Duodenal mucosa (tissue), 2 donors: ENCODE measurements around the gene MGA.

Source experiments
- H3K27ac ChIP-seq: one replicate; pipeline ENCODE4 v1.7.0; 2013; ENCODE audit warnings: low read depth, low read length
- H3K27me3 ChIP-seq, 2 donors: one replicate each; pipeline ENCODE4 v1.7.0; 2013; ENCODE audit warnings: low read length in 2 of 2, control low read depth in 1 of 2; ENCODE audit not compliant: insufficient read depth in 2 of 2, control insufficient read depth in 1 of 2
- H3K36me3 ChIP-seq, 2 donors: one replicate each; pipeline ENCODE4 v1.7.0; 2013; ENCODE audit warnings: low read length in 2 of 2, control low read depth in 1 of 2; ENCODE audit not compliant: insufficient read depth in 2 of 2, control insufficient read depth in 1 of 2
- H3K4me1 ChIP-seq, 2 donors: one replicate each; pipeline ENCODE4 v1.7.0; 2013; ENCODE audit warnings: low read length in 2 of 2, control low read depth in 1 of 2; ENCODE audit not compliant: insufficient read depth in 2 of 2, control insufficient read depth in 1 of 2
- H3K4me3 ChIP-seq, 2 donors: one replicate each; pipeline ENCODE4 v1.7.0; 2013; ENCODE audit warnings: low read length in 2 of 2, low read depth in 1 of 2
- H3K9ac ChIP-seq, 2 donors: one replicate each; pipeline ENCODE4 v1.7.0; 2013; ENCODE audit warnings: low read length in 2 of 2, low read depth in 1 of 2
- H3K9me3 ChIP-seq, 2 donors: one replicate each; pipeline ENCODE4 v1.7.0; 2013; ENCODE audit warnings: low read length in 2 of 2, control low read depth in 1 of 2; ENCODE audit not compliant: control insufficient read depth in 1 of 2

Gene MGA

DNA sequence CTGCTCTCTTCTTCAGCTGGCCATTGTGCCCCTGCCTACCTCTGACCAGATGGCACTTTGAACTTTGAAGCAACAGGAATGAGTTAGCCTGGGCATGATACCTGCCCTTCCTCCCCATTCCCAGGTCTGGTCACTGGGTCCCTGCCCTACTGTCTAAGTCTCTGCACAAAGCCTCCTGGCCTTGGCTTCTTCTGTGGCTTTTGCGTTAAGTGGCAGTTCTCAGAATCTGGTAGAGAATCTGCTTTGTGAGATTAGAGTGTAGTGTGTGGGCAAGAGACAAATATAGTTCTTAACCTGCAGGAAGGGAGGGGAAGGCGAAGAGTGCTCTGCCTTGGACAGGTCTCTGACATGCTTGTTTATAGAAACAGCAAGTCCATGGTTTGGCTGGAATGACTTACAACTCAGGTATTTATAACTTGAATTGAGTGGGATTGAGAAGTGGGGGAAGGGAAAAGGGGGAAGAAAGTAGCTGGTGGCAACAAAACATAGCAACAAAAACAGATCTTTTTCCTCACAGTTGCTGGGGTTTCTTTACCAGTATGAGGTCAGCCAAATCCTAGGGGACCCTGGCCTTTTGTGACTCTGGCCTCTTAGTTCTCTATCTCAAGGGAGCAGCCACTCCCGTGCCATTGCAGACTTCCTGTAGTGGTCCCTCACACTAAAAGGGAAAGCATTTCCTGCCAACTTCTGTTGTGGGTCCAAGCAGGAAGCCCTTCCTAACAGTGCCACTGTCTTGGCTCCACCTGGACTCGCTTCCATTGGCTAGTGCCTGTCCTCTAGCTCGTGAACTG lies 130.7 kb downstream of the MGA start:
- Histone ChIP-seq H3K4me3 (peak overlapping the region in 1 of 2 donors; percentile 31), H3K4me1 (peaks cover 37 to 41% of the 10 kb centered on the region in 2 donors), H3K9me3 (no peaks in the 10 kb centered on the region), H3K9ac (no peak overlapping the region), H3K27me3 (no peaks in the 10 kb centered on the region), H3K27ac (peak overlapping the region; percentile 0), H3K36me3 (no peaks in the 10 kb centered on the region)

DNA sequence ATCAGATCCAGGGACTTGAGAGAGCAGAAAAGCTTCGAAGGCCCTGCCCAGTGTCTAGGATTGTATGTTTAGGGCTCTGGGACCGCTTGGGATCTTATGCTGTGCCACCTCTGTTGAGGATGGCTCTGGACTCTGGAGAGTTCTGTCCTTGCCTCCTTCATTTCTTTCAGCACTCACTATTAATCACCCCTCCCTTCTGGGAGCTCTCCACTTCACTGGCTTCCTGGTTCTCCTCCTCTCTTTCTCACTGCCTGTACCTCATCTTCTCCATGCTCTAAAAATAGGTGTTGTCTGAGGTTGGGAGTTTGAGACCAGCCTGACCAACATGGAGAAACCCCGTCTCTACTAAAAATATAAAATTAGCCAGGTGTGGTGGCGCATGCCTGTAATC lies 131.3 kb downstream of the MGA start:
- Histone ChIP-seq H3K27me3 (no peaks in the 10 kb centered on the region), H3K9me3 (no peaks in the 10 kb centered on the region), H3K36me3 (no peaks in the 10 kb centered on the region), H3K9ac (no peak overlapping the region), H3K4me1 (peaks cover 40 to 42% of the 10 kb centered on the region in 2 donors), H3K27ac (no peak overlapping the region), H3K4me3 (peak overlapping the region in 1 of 2 donors; percentile 31)

DNA sequence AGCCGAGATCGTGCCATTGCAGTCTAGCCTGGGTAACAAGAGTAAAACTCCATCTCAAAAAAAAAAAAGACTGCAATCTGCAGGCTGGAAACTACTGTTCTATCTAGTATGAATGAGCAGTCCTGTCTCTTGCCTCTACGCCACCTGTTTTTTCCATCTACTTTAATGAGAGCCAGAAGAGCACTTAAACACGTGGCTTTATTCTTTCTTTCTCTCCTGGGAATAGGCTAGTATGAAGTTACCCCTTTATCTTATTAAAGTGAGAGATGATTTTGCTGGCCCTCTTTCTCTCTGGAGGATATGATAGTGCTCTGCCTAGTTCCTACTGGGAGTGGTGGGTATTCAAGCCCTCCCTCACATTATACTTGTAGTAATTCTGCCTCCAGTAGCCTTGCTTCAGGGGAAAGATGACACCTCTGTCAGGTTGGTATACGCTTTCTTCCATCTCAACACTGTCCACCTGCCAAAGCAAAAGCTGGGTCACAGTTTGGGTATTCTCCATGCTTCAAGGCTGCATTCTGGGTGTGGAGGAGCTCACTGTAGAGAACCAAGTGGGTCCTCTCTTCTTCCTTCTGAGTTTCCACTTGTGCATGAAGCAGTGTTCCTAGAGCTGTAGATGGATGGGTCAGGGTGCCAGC lies 131.9 kb downstream of the MGA start:
- no peaks in the 10 kb centered on the region for H3K9me3 ChIP-seq
- no peak overlapping the region for H3K27ac ChIP-seq
- no peaks in the 10 kb centered on the region for H3K27me3 ChIP-seq
- no peak overlapping the region for H3K4me3 ChIP-seq
- H3K4me1 ChIP-seq: peaks cover 40 to 44% of the 10 kb centered on the region in 2 donors
- no peak overlapping the region for H3K9ac ChIP-seq
- H3K36me3 ChIP-seq: no peaks in the 10 kb centered on the region

DNA sequence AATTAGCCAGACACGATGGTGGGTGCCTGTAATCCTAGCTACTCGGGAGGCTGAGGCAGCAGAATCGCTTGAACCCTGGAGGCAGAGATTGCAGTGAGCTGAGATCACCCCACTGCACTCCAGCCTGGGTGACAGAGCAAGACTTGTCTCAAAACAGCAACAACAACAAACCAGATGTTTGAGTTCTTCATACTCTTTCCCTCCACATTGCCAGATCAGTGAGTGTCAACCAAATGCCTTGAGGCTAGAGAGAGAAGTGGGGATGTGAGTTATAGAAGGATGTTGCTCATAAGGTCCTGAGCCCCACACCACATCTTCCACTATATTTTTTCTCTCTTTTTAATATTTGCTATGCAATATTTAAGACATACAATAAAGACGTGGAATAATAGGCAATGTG lies 133.9 kb downstream of the MGA start:
- Histone ChIP-seq H3K9ac (no peak overlapping the region), H3K36me3 (no peaks in the 10 kb centered on the region), H3K4me3 (no peak overlapping the region), H3K27ac (no peak overlapping the region), H3K4me1 (peaks cover 40 to 42% of the 10 kb centered on the region in 2 donors), H3K9me3 (no peaks in the 10 kb centered on the region), H3K27me3 (no peaks in the 10 kb centered on the region)

DNA sequence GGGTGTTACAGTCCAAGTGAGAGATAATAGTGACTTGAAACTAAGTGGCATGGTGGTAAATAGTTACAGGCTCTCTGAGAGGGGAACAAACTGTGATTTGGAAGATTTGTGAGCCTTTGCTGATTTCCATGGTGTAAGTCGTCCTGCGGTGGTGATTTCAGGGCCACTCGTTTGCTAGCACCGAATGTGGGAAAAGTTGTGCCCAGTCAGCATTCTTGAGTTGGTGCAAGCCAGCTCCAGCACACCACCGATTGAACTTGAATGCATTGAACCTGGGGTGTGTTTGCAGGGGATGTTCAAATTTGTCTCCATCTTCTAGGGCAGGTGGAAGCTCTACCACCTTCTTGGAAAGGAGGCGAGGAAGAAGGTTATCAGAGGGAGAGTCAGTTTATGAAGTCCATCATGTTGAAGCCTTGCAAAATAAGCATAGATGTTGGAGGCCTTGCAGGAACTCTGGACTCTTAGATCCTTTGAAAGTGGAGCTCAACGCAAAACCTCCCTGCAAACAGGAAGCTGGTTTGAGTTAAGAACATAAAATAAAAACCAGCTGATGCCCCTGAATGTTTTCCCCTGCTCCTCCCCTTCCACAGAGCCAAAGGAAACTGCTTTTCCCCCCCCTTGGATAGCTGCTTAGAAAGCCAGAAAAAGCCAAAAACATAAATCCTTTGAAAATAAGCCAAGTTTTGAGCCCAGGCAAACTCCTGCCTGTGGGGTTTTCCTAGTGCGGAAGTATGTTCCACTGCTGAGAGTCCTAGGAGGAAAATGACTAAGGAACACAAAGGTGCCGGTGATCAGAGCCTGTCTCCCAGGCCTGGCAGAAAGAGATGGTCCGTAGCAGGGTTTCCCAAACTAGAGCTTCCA lies 136.0 kb downstream of the MGA start:
- Histone ChIP-seq H3K36me3 (peaks cover 0 to 6% of the 10 kb centered on the region in 2 donors), H3K4me1 (peaks cover 28% of the 10 kb centered on the region in 2 donors), H3K9me3 (no peaks in the 10 kb centered on the region), H3K27ac (no peak overlapping the region), H3K4me3 (no peak overlapping the region), H3K27me3 (no peaks in the 10 kb centered on the region), H3K9ac (no peak overlapping the region)

DNA sequence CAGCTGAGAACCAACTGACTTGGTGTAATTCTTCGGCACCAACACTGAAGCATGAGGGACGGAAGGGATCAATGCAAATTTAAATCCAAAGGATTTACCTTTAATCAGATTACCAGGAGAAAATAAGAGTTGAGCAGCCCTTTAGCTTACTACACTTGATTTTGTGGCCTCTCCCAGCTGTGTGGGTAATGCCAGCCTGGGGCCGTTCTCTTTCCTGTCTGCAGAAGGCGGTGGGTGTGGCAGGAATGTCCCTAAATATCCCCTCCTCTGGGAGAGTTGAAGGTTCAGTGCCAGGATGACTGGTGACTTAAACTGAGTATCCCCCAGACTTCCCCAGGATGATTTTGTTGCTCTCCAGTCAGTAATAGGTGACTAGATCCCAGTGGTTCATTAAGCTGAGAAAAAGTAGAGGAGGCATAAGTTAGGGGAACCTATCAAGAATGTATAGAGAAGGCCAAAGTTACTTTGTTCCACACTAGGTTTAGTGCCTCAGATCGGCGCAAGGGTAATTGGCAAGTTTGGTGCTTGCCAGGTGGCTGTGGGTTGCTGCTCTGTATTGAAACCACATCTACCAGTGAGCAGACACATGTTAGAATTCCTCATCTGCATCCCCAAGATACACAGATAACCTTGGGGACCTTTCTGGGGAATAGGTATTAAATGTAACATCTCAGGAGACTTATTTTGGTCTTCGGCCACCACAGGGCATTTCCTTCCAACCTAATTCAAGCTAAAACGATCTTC lies 137.2 kb downstream of the MGA start:
- Histone ChIP-seq H3K9me3 (no peaks in the 10 kb centered on the region), H3K36me3 (peaks cover 0 to 10% of the 10 kb centered on the region in 2 donors), H3K4me1 (peaks cover 19 to 20% of the 10 kb centered on the region in 2 donors), H3K4me3 (no peak overlapping the region), H3K27me3 (no peaks in the 10 kb centered on the region), H3K27ac (no peak overlapping the region), H3K9ac (no peak overlapping the region)

DNA sequence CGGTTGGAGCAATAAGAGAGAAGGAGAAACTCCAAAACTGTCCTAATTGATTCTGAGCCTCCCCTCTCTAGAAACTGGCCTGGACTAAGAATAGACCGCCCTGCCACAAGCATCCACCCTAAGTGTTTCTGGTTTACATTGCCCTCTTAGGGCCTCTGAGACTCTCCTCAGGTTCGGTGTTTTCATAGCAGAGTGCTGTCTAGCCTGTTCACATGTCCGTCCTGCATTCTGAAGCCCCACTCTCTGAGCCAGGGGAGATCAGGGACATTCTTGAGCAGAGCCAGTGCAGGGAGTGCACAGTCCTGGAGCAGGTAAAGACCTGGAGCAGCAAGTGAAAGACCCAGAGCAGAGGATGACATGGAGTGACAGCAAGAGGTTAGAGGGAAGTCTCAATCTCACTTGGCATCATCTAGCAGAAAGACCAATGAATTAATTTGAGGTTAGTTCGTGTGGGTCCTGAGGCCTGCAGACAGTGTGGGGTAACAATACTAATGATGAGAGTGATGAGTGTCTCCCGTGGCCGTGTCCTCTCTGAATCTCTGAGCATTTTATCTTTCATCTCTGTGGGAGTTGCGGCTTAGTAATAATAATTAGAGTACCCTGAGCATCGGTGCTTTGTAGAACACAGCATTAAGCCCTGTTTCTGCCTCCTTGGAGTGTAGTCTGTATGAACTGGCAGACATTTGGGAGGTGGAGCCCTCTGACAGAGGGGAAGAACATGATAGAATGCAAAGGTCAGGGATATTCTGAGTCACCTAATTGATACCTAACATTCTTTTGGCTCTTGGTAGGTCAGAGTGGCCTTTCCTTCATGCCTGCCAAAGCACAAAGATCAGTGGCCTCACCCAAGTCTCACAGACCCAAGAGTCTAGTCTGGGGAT lies 138.6 kb downstream of the MGA start:
- no peaks in the 10 kb centered on the region for H3K27me3 ChIP-seq
- H3K36me3 ChIP-seq: peaks cover 0 to 10% of the 10 kb centered on the region in 2 donors
- peak overlapping the region in 1 of 2 donors; percentile 22 for H3K9ac ChIP-seq
- H3K4me1 ChIP-seq: peaks cover 19 to 20% of the 10 kb centered on the region in 2 donors
- no peaks in the 10 kb centered on the region for H3K9me3 ChIP-seq
- no peak overlapping the region for H3K4me3 ChIP-seq
- no peak overlapping the region for H3K27ac ChIP-seq

DNA sequence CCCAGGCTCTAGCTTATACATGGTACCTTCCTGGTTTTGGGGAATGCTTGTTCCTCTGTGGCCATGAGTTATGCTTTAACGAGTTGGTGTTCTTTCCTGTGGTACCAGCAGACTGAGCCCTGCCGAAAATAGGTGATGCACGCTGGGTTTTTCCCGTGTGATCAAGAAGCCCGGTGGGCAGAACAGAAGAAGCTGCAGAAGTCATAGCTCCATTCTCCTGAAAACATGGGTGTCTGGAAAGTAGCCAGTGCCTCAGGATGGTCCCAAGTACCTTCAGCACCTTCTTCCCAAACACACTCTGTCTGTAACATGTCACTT lies 139.2 kb downstream of the MGA start:
- no peak overlapping the region for H3K27ac ChIP-seq
- H3K36me3 ChIP-seq: peaks cover 0 to 10% of the 10 kb centered on the region in 2 donors
- no peak overlapping the region for H3K4me3 ChIP-seq
- H3K4me1 ChIP-seq: peaks cover 19 to 20% of the 10 kb centered on the region in 2 donors
- peak overlapping the region in 1 of 2 donors; percentile 22 for H3K9ac ChIP-seq
- H3K27me3 ChIP-seq: no peaks in the 10 kb centered on the region
- H3K9me3 ChIP-seq: no peaks in the 10 kb centered on the region

DNA sequence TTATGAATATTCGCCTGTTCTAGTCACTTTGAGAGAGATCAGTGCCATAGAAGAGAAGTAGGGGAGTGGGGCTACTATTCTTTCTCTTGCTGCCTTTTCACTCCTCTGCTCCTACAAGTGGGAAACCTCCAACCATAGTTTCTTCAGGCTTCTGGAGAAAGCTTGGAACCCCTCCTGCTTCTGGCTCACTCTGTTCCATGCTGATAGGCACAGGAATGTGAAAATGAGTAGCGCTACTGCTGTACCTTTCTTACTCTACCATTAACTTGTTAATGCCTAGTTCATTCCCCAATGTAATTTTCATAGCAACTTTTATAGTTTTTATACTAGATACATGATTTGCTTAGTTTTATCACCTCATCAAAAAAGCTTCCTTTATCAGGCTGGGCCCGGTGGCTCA lies 141.0 kb downstream of the MGA start:
- H3K9ac ChIP-seq: no peak overlapping the region
- no peaks in the 10 kb centered on the region for H3K9me3 ChIP-seq
- peaks cover 16 to 19% of the 10 kb centered on the region in 2 donors for H3K4me1 ChIP-seq
- no peak overlapping the region for H3K27ac ChIP-seq
- no peaks in the 10 kb centered on the region for H3K27me3 ChIP-seq
- H3K4me3 ChIP-seq: no peak overlapping the region
- H3K36me3 ChIP-seq: peaks cover 0 to 15% of the 10 kb centered on the region in 2 donors
